Activated CD8-positive, alpha-beta memory T cell treated with anti-CD3 and anti-CD28 coated beads for 1 hour (primary cell): Measurements from ENCODE around the gene IGDCC3.
A peak's percentile ranks its signal among the peaks of the same experiment; 100 is the strongest.
"Not testable (repeated sequence)": the region's sequence is repeated elsewhere in the genome, so short reads cannot be mapped to it uniquely, and the experiment has no call there.

Experiments used
- DNase-seq, 2 donors: peaks; one replicate each; pipeline ENCODE4 v3.0.0-alpha.2; 2020; ENCODE audit warnings: low read depth in 1 of 2; ENCODE audit errors: extremely low read depth in 1 of 2

Gene IGDCC3

GRCh38 chr15:65406424-65407000 lies 28.7 kb upstream of the IGDCC3 start:
- DNase-seq: no peak

- no peak for DNase-seq
These were observed 28.1 kb upstream of the IGDCC3 start for GRCh38 chr15:65405791-65406423.

- no peak for DNase-seq
These were observed 26.5 kb upstream of the IGDCC3 start for GRCh38 chr15:65404186-65404872.

- no peak for DNase-seq
These were observed 25.2 kb upstream of the IGDCC3 start for GRCh38 chr15:65402961-65403360.

GRCh38 chr15:65401611-65402240 lies 23.9 kb upstream of the IGDCC3 start:
- DNase-seq: no peak

GRCh38 chr15:65400760-65401610 lies 23.2 kb upstream of the IGDCC3 start:
- DNase-seq: peak in 1 of 2 donors; percentile 25

- no peak for DNase-seq
These were observed 22.2 kb upstream of the IGDCC3 start for GRCh38 chr15:65399997-65400396.

GRCh38 chr15:65399001-65399706 lies 21.4 kb upstream of the IGDCC3 start:
- DNase-seq: no peak

GRCh38 chr15:65398486-65398885 lies 20.7 kb upstream of the IGDCC3 start:
- DNase-seq: not testable (repeated sequence)

- no peak for DNase-seq
These were observed 19.1 kb upstream of the IGDCC3 start for GRCh38 chr15:65396965-65397317.

- no peak for DNase-seq
These were observed 18.6 kb upstream of the IGDCC3 start for GRCh38 chr15:65396283-65396964.

GRCh38 chr15:65395567-65396202 lies 17.9 kb upstream of the IGDCC3 start:
- DNase-seq: no peak

- DNase-seq: no peak
These were observed 17.1 kb upstream of the IGDCC3 start for GRCh38 chr15:65394936-65395335.

GRCh38 chr15:65394280-65394789 lies 16.5 kb upstream of the IGDCC3 start:
- no peak for DNase-seq

GRCh38 chr15:65393557-65393956 lies 15.8 kb upstream of the IGDCC3 start:
- no peak for DNase-seq

GRCh38 chr15:65393091-65393490 lies 15.3 kb upstream of the IGDCC3 start:
- no peak for DNase-seq

GRCh38 chr15:65392368-65392767 lies 14.6 kb upstream of the IGDCC3 start:
- DNase-seq: no peak

- no peak for DNase-seq
These were observed 13.9 kb upstream of the IGDCC3 start for GRCh38 chr15:65391732-65392131.

- DNase-seq: no peak
These were observed 12.6 kb upstream of the IGDCC3 start for GRCh38 chr15:65390447-65390846.
